HCT116 (cell line): ENCODE measurements around the gene NCCRP1. TPM values are rescaled to one million over a fixed set of nuclear protein-coding genes. Genes with fewer than 3 reads are reported as not detected.

Experiments
- ATAC-seq: fragments of 200-7000 bp; cut with Tn5 transposase; 2 replicates; pipeline ENCODE4 v1.9.1; 2020; ENCODE audit warnings: mild to moderate bottlenecking, moderate library complexity
- BruUV-seq: library from RNA; stranded (reverse); fragments of 400-500 nt; replicated peaks from 2 replicates; lab custom pipeline; 2021; lab: Mats Ljungman, UMichigan
- CTCF ChIA-PET: fragments of 300-600 bp; sonication (Branson Sonifier 250); formaldehyde crosslinking; loops from one replicate; lab custom pipeline; 2021; ENCODE audit warnings: antibody characterized with exemption; lab: Charles Lee
- POLR2A ChIA-PET: fragments of 300-600, 350-600 bp; sonication (Branson Sonifier 250); formaldehyde crosslinking; loops from one replicate; lab custom pipeline; 2021; ENCODE audit warnings: antibody characterized with exemption; lab: Charles Lee
- RAD21 ChIA-PET, 2 experiments: fragments of 300-600 bp; sonication (Branson Sonifier 250); formaldehyde crosslinking; loops; one replicate each; lab custom pipeline; 2023; ENCODE audit warnings: low total read pairs in 2 of 2; ENCODE audit not compliant: uncharacterized antibody in 2 of 2, unreplicated experiment in 2 of 2, low non-redundant PET in 1 of 2; lab: Charles Lee
- DNase-seq: peaks from one replicate; pipeline ENCODE4 v3.0.0-alpha.2; 2010; ENCODE audit warnings: low read depth, low spot score
- H2AFZ ChIP-seq: fragments of 200-600 bp; shearing (Covaris generic), sonication (generic); 2 replicates; pipeline ENCODE4 v1.6.1; 2017; ENCODE audit warnings: low read depth, mixed run types, mixed read lengths, antibody characterized with exemption, low read length; ENCODE audit not compliant: poor library complexity, severe bottlenecking
- H3K27ac ChIP-seq: 2 replicates; pipeline ENCODE4 v1.5.1; 2012; ENCODE audit warnings: low read depth, low read length
- H3K27me3 ChIP-seq: fragments of 200-600 bp; sonication (generic); 2 replicates; pipeline ENCODE4 v1.6.1; 2016; ENCODE audit warnings: mixed run types, low read length, mixed read lengths; ENCODE audit not compliant: insufficient read depth
- H3K36me3 ChIP-seq, 2 experiments: fragments of 200-500 bp in 1 of 2; fragments of 200-600 bp in 1 of 2; sonication (Bioruptor generic) in 1 of 2; sonication (generic) in 1 of 2; 2 replicates each; pipeline versions ENCODE4 v1.5.1 to v1.6.1; 2014 to 2016; ENCODE audit warnings: low read length in 2 of 2, inconsistent platforms in 1 of 2, mixed read lengths in 1 of 2, mixed run types in 1 of 2; ENCODE audit not compliant: insufficient read depth in 2 of 2, control insufficient read depth in 1 of 2
- H3K4me1 ChIP-seq, 2 experiments: fragments of 200-600 bp in 1 of 2; sonication (generic) in 1 of 2; 2 replicates each; pipeline versions ENCODE4 v1.5.1 to v1.6.1; 2012 to 2017; ENCODE audit warnings: low read length in 2 of 2, inconsistent platforms in 1 of 2, mild to moderate bottlenecking in 1 of 2, mixed read lengths in 1 of 2, mixed run types in 1 of 2, moderate library complexity in 1 of 2; ENCODE audit not compliant: insufficient read depth in 2 of 2, control insufficient read depth in 1 of 2
- H3K4me2 ChIP-seq: fragments of 200-600 bp; sonication (generic); 2 replicates; pipeline ENCODE4 v1.6.1; 2017; ENCODE audit warnings: mixed run types, low read length, mixed read lengths
- H3K4me3 ChIP-seq, 2 experiments: fragments of 200-600 bp in 1 of 2; sonication (generic) in 1 of 2; replicated peaks in 1 of 2; 2 replicates each; pipeline ENCODE4 v1.5.1; 2011 to 2016; ENCODE audit warnings: low read length in 2 of 2, control low read depth in 1 of 2, low read depth in 1 of 2, mild to moderate bottlenecking in 1 of 2, mixed read lengths in 1 of 2, mixed run types in 1 of 2
- H3K79me2 ChIP-seq: fragments of 200-600 bp; sonication (generic); 2 replicates; pipeline ENCODE4 v1.6.1; 2017; ENCODE audit warnings: mild to moderate bottlenecking, mixed run types, low read length, moderate library complexity, mixed read lengths; ENCODE audit not compliant: insufficient read depth
- H3K9ac ChIP-seq: fragments of 200-600 bp; sonication (generic); 2 replicates; pipeline ENCODE4 v1.6.1; 2016; ENCODE audit warnings: low read length, mixed read lengths
- H3K9me2 ChIP-seq: fragments of 200-600 bp; sonication (generic), shearing (Covaris generic); 2 replicates; pipeline ENCODE4 v1.6.1; 2017; ENCODE audit warnings: mixed run types, mild to moderate bottlenecking, moderate library complexity; ENCODE audit not compliant: insufficient read depth
- H3K9me3 ChIP-seq, 2 experiments: fragments of 200-500 bp in 1 of 2; fragments of 200-600 bp in 1 of 2; sonication (Bioruptor generic) in 1 of 2; sonication (generic) in 1 of 2; 2 replicates each; pipeline ENCODE4 v1.6.1; 2014 to 2017; ENCODE audit warnings: low read length in 2 of 2, mixed read lengths in 2 of 2, inconsistent platforms in 1 of 2, low read depth in 1 of 2, mild to moderate bottlenecking in 1 of 2, mixed run types in 1 of 2, moderate library complexity in 1 of 2; ENCODE audit not compliant: control insufficient read depth in 1 of 2, insufficient read depth in 1 of 2
- H4K20me1 ChIP-seq: fragments of 200-600 bp; sonication (generic), shearing (Covaris generic); 2 replicates; pipeline ENCODE4 v1.6.1; 2017; ENCODE audit warnings: mixed run types, mild to moderate bottlenecking, moderate library complexity; ENCODE audit not compliant: insufficient read depth
- CBX3 ChIP-seq: IDR thresholded peaks from 2 replicates; pipeline ENCODE4 v1.6.1; 2012; ENCODE audit warnings: low read depth
- ELF1 ChIP-seq: IDR thresholded peaks from 2 replicates; pipeline ENCODE4 v1.6.1; 2012; ENCODE audit warnings: low read depth, borderline replicate concordance
- EZH2phosphoT487 ChIP-seq: fragments of 200-600 bp; IDR thresholded peaks from 2 replicates; pipeline ENCODE4 v1.6.1; 2018; ENCODE audit warnings: antibody characterized with exemption, borderline replicate concordance
- FOSL1 ChIP-seq: IDR thresholded peaks from 2 replicates; pipeline ENCODE4 v1.6.1; 2012; ENCODE audit warnings: low read depth
- POLR2A ChIP-seq: IDR thresholded peaks from 2 replicates; pipeline ENCODE4 v1.7.0; 2011; ENCODE audit warnings: borderline replicate concordance; ENCODE audit not compliant: insufficient read depth, insufficient read length; ENCODE audit errors: extremely low read depth
- POLR2AphosphoS5 ChIP-seq: IDR thresholded peaks from 2 replicates; pipeline ENCODE4 v1.6.1; 2011; ENCODE audit warnings: mild to moderate bottlenecking, low read depth, low read length, moderate library complexity
- RAD21 ChIP-seq: IDR thresholded peaks from 2 replicates; pipeline ENCODE4 v1.6.1; 2012; ENCODE audit warnings: low read depth, mild to moderate bottlenecking
- SIN3A ChIP-seq: IDR thresholded peaks from 2 replicates; pipeline ENCODE4 v1.6.1; 2012; ENCODE audit warnings: low read depth
- SP1 ChIP-seq: IDR thresholded peaks from 2 replicates; pipeline ENCODE4 v1.6.1; 2012; ENCODE audit warnings: low read depth
- SRF ChIP-seq: IDR thresholded peaks from 2 replicates; pipeline ENCODE4 v1.6.1; 2012; ENCODE audit warnings: low read depth
- TCF7L2 ChIP-seq: IDR thresholded peaks from 2 replicates; pipeline ENCODE4 v1.7.0; 2011; ENCODE audit warnings: borderline replicate concordance, inconsistent platforms; ENCODE audit not compliant: insufficient read depth, insufficient read length; ENCODE audit errors: extremely low read depth
- YY1 ChIP-seq: IDR thresholded peaks from 2 replicates; pipeline ENCODE4 v1.6.1; 2011; ENCODE audit warnings: low read length, low read depth, moderate library complexity, mild to moderate bottlenecking; ENCODE audit not compliant: insufficient replicate concordance; ENCODE audit errors: extremely low read depth
- ZFX ChIP-seq: fragments of 450-650 bp; IDR thresholded peaks from 2 replicates; pipeline ENCODE4 v1.6.1; 2017
- intact Hi-C: fragments of 100-400 bp; cut with micrococcal nuclease; formaldehyde crosslinking; loops from 2 replicates; pipeline ENCODE4 v1.10.0; 2022
- total RNA-seq: library from RNA; stranded (reverse); gene quantifications from one replicate; pipeline ENCODE4 v1.2.1, GENCODE V29; 2021; ENCODE audit not compliant: unreplicated experiment
- TF ChIP-seq, protein P1 (sequence below), 3 experiments: fragments of 200-600 bp in 1 of 3; sonication (generic) in 1 of 3; IDR thresholded peaks in 2 of 3; conservative IDR thresholded peaks in 1 of 3; 2 replicates each; pipeline ENCODE4 v1.5.1; 2012 to 2017; ENCODE audit warnings: low read depth in 2 of 3, low read length in 2 of 3, antibody characterized with exemption in 1 of 3, borderline replicate concordance in 1 of 3, control low read depth in 1 of 3, mild to moderate bottlenecking in 1 of 3, mixed read lengths in 1 of 3, mixed run types in 1 of 3, moderate library complexity in 1 of 3; ENCODE audit not compliant: insufficient read depth in 1 of 3
- TF ChIP-seq, protein P2 (sequence below): IDR thresholded peaks from 2 replicates; pipeline ENCODE4 v1.6.1; 2012
- TF ChIP-seq, protein P3 (sequence below): IDR thresholded peaks from 2 replicates; pipeline ENCODE4 v1.6.1; 2012; ENCODE audit warnings: low read depth
- TF ChIP-seq, protein P4 (sequence below): IDR thresholded peaks from 2 replicates; pipeline ENCODE4 v1.6.1; 2011; ENCODE audit warnings: mild to moderate bottlenecking, low read length, moderate library complexity; ENCODE audit not compliant: insufficient replicate concordance; ENCODE audit errors: extremely low read depth

NCCRP1 gene
- total RNA-seq, 1 experiment from 2014 or later, result 0.12 TPM

DNA sequence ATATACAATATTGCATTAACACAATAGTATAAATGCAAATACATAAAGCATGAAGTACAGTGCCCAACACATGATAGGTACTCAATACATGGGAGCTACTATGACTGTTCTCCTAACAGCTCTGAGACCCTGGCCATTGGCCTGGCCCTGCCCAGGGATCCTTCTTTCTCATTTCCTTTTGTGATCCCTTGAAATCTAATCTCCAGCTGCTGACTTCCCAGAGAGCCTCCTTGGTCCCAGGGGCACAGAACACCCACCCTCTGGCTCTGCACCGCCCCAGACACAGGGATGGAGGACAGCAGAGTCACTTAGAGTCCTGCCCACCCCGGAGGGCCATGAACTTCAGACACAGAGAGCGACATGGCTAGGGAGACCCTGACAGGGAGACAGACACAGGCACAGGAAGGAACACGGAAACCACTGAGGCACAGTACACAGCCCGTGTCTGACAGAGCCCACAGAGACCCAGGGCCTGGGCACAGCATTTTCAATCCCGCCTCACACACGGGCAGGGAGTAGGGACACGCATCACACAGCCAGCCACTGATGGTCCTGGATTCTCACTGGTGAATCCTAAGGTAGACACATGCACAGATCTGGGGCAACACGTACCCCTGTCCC is 11.5 kb downstream of the NCCRP1 start:
- ChIA-PET CTCF (no interaction called here), POLR2A (no interaction called here), RAD21 (no interaction called here)
- BruUV-seq, result no TSS peak
- no peak for DNase-seq
- H3K4me1 ChIP-seq, result peaks cover 9 to 12% of the 10 kb centered on the region in 2 experiments; a peak in 3 of 4 replicates
- no peak overlapping the region for H3K4me3 ChIP-seq
- intact Hi-C loops, result no loop called here
- H4K20me1 ChIP-seq, result no peaks in the 10 kb centered on the region
- no peaks in the 10 kb centered on the region for H3K79me2 ChIP-seq
- no peak overlapping the region for H2AFZ ChIP-seq
- H3K9me3 ChIP-seq, result no peaks in the 10 kb centered on the region
- H3K4me2 ChIP-seq, result no peak overlapping the region
- ATAC-seq, result no peak
- H3K36me3 ChIP-seq, result no peaks in the 10 kb centered on the region
- no peaks in the 10 kb centered on the region for H3K27me3 ChIP-seq
- no peak overlapping the region for H3K27ac ChIP-seq
- no peak for TF ChIP-seq FOSL1
- TF ChIP-seq YY1, result no peak
- no peak for TF ChIP-seq ZFX
- TF ChIP-seq, protein P1, sequence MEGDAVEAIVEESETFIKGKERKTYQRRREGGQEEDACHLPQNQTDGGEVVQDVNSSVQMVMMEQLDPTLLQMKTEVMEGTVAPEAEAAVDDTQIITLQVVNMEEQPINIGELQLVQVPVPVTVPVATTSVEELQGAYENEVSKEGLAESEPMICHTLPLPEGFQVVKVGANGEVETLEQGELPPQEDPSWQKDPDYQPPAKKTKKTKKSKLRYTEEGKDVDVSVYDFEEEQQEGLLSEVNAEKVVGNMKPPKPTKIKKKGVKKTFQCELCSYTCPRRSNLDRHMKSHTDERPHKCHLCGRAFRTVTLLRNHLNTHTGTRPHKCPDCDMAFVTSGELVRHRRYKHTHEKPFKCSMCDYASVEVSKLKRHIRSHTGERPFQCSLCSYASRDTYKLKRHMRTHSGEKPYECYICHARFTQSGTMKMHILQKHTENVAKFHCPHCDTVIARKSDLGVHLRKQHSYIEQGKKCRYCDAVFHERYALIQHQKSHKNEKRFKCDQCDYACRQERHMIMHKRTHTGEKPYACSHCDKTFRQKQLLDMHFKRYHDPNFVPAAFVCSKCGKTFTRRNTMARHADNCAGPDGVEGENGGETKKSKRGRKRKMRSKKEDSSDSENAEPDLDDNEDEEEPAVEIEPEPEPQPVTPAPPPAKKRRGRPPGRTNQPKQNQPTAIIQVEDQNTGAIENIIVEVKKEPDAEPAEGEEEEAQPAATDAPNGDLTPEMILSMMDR (IDR thresholded peaks at IDR 0.05 in 2 of 3, conservative IDR thresholded peaks at IDR 0.05 in 1 of 3; ENCODE audit: borderline replicate concordance in 1 of 3, insufficient read depth in 1 of 3, low read depth in 2 of 3, low read length in 2 of 3), result no peak
- no peak for TF ChIP-seq CBX3
- TF ChIP-seq, protein P2, sequence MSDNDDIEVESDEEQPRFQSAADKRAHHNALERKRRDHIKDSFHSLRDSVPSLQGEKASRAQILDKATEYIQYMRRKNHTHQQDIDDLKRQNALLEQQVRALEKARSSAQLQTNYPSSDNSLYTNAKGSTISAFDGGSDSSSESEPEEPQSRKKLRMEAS, result no peak
- no peak for TF ChIP-seq RAD21
- TF ChIP-seq SRF, result no peak
- no peak for TF ChIP-seq POLR2A
- TF ChIP-seq, protein P3, sequence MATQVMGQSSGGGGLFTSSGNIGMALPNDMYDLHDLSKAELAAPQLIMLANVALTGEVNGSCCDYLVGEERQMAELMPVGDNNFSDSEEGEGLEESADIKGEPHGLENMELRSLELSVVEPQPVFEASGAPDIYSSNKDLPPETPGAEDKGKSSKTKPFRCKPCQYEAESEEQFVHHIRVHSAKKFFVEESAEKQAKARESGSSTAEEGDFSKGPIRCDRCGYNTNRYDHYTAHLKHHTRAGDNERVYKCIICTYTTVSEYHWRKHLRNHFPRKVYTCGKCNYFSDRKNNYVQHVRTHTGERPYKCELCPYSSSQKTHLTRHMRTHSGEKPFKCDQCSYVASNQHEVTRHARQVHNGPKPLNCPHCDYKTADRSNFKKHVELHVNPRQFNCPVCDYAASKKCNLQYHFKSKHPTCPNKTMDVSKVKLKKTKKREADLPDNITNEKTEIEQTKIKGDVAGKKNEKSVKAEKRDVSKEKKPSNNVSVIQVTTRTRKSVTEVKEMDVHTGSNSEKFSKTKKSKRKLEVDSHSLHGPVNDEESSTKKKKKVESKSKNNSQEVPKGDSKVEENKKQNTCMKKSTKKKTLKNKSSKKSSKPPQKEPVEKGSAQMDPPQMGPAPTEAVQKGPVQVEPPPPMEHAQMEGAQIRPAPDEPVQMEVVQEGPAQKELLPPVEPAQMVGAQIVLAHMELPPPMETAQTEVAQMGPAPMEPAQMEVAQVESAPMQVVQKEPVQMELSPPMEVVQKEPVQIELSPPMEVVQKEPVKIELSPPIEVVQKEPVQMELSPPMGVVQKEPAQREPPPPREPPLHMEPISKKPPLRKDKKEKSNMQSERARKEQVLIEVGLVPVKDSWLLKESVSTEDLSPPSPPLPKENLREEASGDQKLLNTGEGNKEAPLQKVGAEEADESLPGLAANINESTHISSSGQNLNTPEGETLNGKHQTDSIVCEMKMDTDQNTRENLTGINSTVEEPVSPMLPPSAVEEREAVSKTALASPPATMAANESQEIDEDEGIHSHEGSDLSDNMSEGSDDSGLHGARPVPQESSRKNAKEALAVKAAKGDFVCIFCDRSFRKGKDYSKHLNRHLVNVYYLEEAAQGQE, result no peak
- TF ChIP-seq SP1, result no peak
- TF ChIP-seq ELF1, result no peak
- TF ChIP-seq EZH2phosphoT487, result no peak
- TF ChIP-seq, protein P4, sequence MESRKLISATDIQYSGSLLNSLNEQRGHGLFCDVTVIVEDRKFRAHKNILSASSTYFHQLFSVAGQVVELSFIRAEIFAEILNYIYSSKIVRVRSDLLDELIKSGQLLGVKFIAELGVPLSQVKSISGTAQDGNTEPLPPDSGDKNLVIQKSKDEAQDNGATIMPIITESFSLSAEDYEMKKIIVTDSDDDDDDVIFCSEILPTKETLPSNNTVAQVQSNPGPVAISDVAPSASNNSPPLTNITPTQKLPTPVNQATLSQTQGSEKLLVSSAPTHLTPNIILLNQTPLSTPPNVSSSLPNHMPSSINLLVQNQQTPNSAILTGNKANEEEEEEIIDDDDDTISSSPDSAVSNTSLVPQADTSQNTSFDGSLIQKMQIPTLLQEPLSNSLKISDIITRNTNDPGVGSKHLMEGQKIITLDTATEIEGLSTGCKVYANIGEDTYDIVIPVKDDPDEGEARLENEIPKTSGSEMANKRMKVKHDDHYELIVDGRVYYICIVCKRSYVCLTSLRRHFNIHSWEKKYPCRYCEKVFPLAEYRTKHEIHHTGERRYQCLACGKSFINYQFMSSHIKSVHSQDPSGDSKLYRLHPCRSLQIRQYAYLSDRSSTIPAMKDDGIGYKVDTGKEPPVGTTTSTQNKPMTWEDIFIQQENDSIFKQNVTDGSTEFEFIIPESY, result no peak
- TF ChIP-seq TCF7L2, result no peak
- TF ChIP-seq SIN3A, result no peak
- no peak for TF ChIP-seq POLR2AphosphoS5
- no peak overlapping the region for H3K9ac ChIP-seq
- no peaks in the 10 kb centered on the region for H3K9me2 ChIP-seq
